HG03571 (cell line): ENCODE data around the gene COPRS.
"Not testable (repeated sequence)": the region's sequence is repeated elsewhere in the genome, so short reads cannot be mapped to it uniquely, and the experiment has no call there.

Experiments
- ATAC-seq: cut with Tn5 transposase; IDR thresholded peaks from one replicate; pipeline ENCODE4 v1.9.1; 2021; ENCODE audit not compliant: unreplicated experiment

Gene COPRS

DNA sequence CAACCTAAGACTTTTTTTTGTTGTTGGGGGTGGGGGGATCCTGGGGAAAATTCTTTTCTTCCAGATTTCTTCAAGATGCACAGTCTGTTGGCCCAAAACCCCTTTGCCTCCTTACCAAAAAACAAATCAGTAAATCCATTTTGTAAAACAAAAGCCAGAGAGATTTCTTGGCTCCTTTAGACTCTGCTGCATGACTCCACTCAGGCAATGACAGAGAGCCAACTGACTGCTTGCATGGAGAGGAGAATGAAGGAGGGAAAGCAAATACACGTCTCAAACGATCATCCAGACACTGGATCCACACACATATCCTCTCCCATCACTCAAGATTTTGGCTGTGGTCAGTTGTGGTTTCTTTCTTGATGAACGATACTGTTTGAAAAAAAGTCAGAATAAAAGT lies 13.8 kb downstream of the COPRS start:
- no peak for ATAC-seq

- no peak for ATAC-seq
These were observed 15.8 kb downstream of the COPRS start for GRCh38 chr17:31843070-31843745.

GRCh38 chr17:31842195-31843069 lies 16.6 kb downstream of the COPRS start:
- no peak for ATAC-seq

DNA sequence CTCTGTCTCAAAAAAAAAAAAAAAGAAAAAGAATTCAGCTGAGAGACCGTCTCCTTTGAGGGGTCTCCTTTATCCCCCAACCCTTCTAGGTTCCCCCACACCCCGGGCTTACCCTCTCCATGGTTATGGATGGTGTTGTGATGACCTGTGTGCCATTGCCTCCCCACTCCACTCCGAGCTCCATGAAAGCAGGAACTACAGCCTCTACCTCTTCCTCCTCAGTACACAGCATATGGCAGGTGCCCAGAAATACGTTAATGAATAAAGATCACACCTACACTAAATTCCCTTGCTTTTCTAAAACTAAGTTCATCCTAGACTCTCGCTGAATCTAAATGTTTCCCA lies 17.2 kb downstream of the COPRS start:
- ATAC-seq: no peak

GRCh38 chr17:31838636-31839225 lies 20.3 kb downstream of the COPRS start:
- no peak for ATAC-seq

GRCh38 chr17:31835984-31836383 lies 23.1 kb downstream of the COPRS start:
- ATAC-seq: no peak

DNA sequence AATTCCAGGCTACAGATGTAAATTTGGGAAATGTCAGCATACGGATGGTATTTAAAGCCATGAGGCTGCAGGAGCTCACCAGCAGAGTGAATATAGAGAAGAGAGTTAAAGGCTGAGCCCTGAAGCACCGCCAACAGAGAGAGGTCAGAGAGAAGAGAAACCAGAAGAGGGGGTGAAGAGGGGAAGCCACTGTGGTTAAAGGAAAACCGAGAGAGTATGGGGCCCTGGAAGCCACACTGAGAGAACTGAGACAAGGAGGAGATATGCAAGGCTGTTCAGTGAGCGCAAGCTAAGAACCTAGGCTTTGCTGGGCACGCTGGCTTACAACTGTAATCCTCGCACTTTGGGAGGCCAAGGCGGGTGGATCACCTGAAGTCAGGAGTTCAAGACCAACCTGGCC lies 24.6 kb downstream of the COPRS start:
- no peak for ATAC-seq

DNA sequence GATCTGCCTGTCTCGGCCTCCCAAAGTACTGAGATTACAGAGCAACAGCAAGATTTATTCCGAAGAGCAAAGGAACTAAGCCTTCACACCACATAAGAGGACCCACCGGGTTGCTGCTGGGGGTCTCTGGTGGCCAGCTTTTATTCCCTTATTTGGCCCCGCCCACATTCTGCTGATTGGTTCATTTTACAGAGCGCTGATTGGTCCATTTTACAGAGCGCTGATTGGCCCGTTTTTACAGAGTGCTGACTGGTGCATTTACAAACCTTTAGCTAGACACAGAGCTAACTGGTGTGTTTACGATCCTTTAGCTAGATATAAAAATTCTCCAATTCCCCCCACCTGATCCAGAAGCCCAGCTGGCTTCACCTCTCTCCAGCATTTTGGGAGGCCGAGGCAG lies 26.3 kb downstream of the COPRS start:
- no peak for ATAC-seq

DNA sequence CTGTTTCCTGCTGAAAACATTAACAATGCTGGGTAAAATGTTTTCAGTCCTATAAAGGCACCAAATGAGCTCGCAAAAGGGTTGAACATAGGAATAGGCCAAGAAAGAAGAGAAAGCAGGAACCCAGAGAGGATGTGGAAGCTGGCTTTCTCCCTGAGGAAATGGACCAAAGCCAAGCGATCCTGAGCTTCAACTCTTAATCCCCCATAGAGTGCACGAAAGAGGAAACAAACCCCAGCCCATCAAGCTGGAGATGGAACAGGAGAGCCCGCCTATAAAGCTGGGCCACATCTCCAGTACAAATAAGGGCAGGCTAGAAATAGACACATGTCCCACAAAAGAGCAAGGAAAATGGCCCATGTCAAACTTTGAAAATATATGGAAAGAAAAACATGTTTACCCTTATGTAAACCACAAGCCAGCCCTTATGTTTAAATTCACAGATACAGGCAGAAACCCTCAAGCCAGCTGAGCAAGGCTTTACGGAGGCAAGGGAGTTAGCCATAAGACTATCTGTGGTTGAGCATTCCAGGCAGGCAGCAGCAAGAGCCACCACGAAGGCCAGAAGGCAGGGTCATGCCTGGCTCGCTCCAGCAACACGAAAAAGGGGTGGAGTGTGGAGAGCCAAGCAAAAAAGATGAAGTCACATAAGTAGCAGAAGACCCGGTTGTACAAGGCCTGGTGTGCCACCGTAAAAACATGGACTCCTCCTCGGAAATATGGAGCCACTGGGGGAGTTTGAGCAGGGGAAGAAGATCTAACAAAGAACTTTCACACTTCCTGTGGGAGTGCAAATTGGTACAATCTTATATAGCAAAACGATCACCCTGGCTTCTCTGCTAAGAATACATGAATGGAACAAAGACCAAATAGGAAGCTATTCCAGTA lies 27.8 kb downstream of the COPRS start:
- ATAC-seq: no peak

GRCh38 chr17:31829649-31830048 lies 29.4 kb downstream of the COPRS start:
- ATAC-seq: no peak

GRCh38 chr17:31828955-31829354 lies 30.1 kb downstream of the COPRS start:
- not testable (repeated sequence) for ATAC-seq

GRCh38 chr17:31825961-31826691 lies 32.9 kb downstream of the COPRS start:
- ATAC-seq: no peak

DNA sequence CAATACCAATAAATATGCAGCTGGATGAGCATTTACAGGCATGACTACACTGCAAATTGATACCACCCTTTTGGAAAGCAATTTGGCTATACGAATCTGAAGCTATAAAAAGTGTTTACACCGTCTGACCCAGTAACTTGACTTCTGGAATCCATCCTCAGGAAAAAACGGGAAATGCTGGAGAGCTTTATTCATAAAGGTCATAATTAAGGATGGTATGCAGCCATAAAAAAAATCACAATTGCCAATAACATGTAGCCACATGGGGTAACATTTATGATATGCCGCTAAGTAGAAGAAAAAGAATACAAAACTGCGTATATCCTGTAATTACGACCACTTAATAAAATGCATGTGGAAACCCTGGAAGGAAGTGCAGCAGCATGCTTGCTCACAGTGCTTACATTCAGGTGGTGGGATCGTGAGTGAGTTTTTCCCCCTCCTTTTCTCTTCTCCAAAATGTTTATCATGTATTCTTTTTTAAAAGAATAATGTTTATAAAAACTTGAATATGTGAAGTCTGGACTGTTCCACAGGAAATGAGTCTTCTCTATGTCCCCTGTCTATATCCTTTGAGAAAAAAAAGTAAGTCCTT lies 34.2 kb downstream of the COPRS start:
- no peak for ATAC-seq

DNA sequence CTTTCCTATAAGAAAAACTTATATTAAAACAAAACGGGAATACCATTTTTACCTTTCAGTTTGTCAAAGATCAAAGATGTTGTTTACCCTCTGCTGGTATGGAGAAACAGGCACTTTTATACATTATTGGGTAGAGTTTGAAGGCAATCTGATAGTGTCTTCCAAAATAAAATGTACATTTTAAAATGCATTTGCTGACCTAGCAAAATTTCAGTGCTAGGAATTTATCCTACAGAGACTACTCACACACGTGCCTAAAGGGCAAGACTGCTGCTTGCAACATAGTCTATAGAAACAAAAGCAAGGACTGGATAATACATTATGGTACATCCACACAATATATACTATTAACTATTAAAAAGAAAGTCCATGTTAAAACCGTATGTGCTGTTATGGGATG lies 36.0 kb downstream of the COPRS start:
- ATAC-seq: no peak

DNA sequence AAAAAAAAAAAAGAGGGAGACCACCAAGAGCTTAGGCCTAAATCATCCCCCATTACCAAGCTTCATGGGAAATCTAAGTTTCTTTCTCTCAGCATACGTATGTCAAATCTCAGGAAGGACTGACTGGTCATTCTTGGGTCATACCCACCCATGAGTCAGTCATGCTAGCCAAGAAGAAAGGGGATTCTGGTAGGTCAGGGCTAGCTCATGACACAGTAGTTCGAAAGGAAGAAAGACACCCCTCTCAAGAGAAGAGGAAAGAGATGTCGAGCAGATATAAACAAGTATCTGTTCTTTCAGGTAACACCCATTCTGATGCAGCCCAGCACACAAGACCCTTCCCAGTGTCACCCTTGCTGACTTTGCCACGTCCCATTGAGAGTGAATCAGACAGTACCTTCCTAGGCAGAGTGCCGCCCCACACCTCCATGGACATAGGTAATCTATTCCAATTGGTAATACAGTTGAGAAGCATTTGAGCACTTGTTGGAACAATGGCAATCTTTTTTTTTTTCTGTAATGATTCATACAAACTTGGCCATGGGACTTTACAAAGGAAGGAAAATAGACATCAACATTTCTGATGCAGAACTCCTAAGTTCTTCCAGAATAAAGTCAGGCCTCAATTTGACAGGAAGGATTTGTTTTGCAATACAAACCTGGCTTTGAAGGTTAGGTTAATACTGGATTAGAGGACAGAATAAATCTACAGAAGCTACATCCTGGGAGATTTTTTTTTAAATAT lies 38.2 kb downstream of the COPRS start:
- ATAC-seq: no peak

DNA sequence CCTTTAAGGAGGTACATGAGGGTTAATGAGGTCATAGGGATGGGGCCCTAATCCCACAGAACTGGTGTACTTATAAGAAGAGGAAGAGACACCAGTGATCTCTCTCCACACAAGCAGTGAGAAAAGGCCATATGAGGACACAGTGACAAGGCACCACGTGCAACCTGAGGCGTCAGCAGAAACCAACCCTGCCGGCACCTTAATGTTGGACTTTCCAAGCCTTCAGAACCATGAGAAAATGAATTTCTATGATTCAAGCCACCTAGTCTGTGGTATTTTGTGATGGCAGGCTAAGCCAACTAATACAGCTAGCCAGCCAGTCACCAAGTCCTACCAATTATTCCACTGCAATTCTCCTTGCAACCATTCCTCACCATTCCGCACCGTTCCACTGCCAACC lies 39.5 kb downstream of the COPRS start:
- no peak for ATAC-seq

DNA sequence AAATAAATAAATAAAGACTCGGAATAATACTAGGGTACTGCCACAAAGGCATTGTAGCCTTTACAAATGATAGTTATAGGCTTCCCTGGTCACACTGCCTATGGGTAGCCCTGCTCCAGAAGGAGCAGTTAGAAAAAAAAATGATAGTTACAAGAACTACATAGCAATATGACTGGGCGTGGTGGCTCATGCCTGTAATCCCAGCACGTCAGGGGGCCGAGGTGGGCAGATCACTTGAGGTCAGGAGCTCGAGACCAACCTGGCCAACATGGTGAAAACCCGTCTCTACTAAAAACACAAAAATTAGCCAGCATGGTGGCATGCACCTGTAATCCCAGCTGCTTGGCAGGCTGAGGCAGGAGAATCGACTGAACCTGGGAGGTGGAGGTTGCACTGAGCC lies 40.2 kb downstream of the COPRS start:
- ATAC-seq: not testable (repeated sequence)

GRCh38 chr17:31815212-31815730 lies 43.8 kb downstream of the COPRS start:
- ATAC-seq: no peak

DNA sequence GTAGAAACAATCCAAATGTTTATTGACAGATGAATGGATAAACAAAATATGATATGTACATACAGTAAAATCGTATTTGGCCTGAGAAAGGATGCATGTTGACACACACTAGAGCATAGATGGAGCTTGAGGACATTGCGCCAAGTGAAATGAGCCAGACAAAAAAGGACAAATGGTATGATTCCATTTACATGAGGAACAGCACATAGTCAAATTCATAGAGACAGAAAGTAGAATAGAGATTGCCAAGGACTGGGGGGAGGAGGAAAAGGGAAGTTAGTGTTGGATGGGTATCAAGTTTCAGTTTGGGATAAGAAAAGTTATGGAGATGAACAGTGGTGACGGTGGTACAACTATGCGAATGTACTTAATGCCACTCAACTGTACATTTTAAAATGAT lies 47.9 kb downstream of the COPRS start:
- ATAC-seq: no peak
